PC-3 (cell line): ENCODE data around the gene HOXD10. TPM values are rescaled to one million over a fixed set of nuclear protein-coding genes. Genes with fewer than 3 reads are reported as not detected.

Source experiments
- ATAC-seq: fragments of 200-7000 bp; cut with Tn5 transposase; 2 replicates; pipeline ENCODE4 v1.9.1; 2020; ENCODE audit warnings: mild to moderate bottlenecking, moderate library complexity
- BruUV-seq: library from RNA; stranded (reverse); fragments of 400-500 nt; replicated peaks from 2 replicates; lab custom pipeline; 2021; lab: Mats Ljungman, UMichigan
- CTCF ChIA-PET: fragments of 300-600 bp; sonication (Branson Sonifier 250); formaldehyde crosslinking; loops from one replicate; lab custom pipeline; 2022; ENCODE audit warnings: antibody characterized with exemption; lab: Charles Lee
- POLR2A ChIA-PET: fragments of 300-600 bp; sonication (Branson Sonifier 250); formaldehyde crosslinking; loops from one replicate; lab custom pipeline; 2022; ENCODE audit warnings: antibody characterized with exemption; ENCODE audit not compliant: unreplicated experiment; lab: Charles Lee
- DNase-seq: peaks from one replicate; pipeline ENCODE4 v3.0.0-alpha.2; 2015
- H2AFZ ChIP-seq: fragments of 300-600 bp; sonication (generic); 2 replicates; pipeline ENCODE4 v1.6.0; 2016; ENCODE audit warnings: antibody characterized with exemption, low read length
- H3F3A ChIP-seq: fragments of 300-600 bp; sonication (generic); one replicate; pipeline ENCODE4 v1.6.0; 2017; ENCODE audit warnings: antibody characterized with exemption, low read length, control low read depth, mild to moderate bottlenecking; ENCODE audit not compliant: unreplicated experiment
- H3K27ac ChIP-seq: fragments of 300-600 bp; sonication (generic); 2 replicates; pipeline ENCODE4 v1.5.1; 2016; ENCODE audit warnings: mild to moderate bottlenecking, low read length
- H3K27me3 ChIP-seq: fragments of 300-600 bp; sonication (generic); 2 replicates; pipeline ENCODE4 v1.6.1; 2016; ENCODE audit warnings: low read length, mixed read lengths
- H3K36me3 ChIP-seq: fragments of 300-600 bp; sonication (generic); 2 replicates; pipeline ENCODE4 v1.6.1; 2016; ENCODE audit warnings: low read depth, mixed run types, low read length, mixed read lengths
- H3K4me1 ChIP-seq: fragments of 300-600 bp; sonication (generic); 2 replicates; pipeline ENCODE4 v1.5.1; 2016; ENCODE audit warnings: low read length; ENCODE audit not compliant: insufficient read depth
- H3K4me2 ChIP-seq: fragments of 300-600 bp; sonication (generic); 2 replicates; pipeline ENCODE4 v1.6.0; 2016; ENCODE audit warnings: low read length
- H3K4me3 ChIP-seq: fragments of 300-600 bp; sonication (generic); 2 replicates; pipeline ENCODE4 v1.5.1; 2016; ENCODE audit warnings: mild to moderate bottlenecking, low read length, mixed read lengths
- H3K79me2 ChIP-seq: fragments of 300-600 bp; sonication (generic); 2 replicates; pipeline ENCODE4 v1.6.1; 2017; ENCODE audit warnings: low read length, mixed read lengths
- H3K9ac ChIP-seq: fragments of 300-600 bp; sonication (generic); 2 replicates; pipeline ENCODE4 v1.6.0; 2016; ENCODE audit warnings: mild to moderate bottlenecking, low read length
- H3K9me2 ChIP-seq: fragments of 300-600 bp; sonication (generic); replicated peaks from 2 replicates; pipeline ENCODE4 v1.6.1; 2016; ENCODE audit warnings: mixed run types, low read length, mixed read lengths
- H3K9me3 ChIP-seq: fragments of 300-600 bp; sonication (generic); 2 replicates; pipeline ENCODE4 v1.6.1; 2016; ENCODE audit warnings: low read length, mixed read lengths
- H4K20me1 ChIP-seq: fragments of 300-600 bp; sonication (generic); 2 replicates; pipeline ENCODE4 v1.6.1; 2016; ENCODE audit warnings: low read length, mixed read lengths
- CTCF ChIP-seq: fragments of 300-600 bp; sonication (generic); conservative IDR thresholded peaks from 2 replicates; pipeline ENCODE4 v1.5.1; 2017; ENCODE audit warnings: antibody characterized with exemption, low read depth, mild to moderate bottlenecking, low read length
- EZH2 ChIP-seq: fragments of 300-600 bp; sonication (generic); IDR thresholded peaks from one replicate; pipeline ENCODE4 v1.6.1; 2017; ENCODE audit warnings: antibody characterized with exemption, mild to moderate bottlenecking, low read length; ENCODE audit not compliant: unreplicated experiment
- EZH2phosphoT487 ChIP-seq: fragments of 300-600 bp; sonication (generic); IDR thresholded peaks from 2 replicates; pipeline ENCODE4 v1.6.1; 2018; ENCODE audit warnings: mild to moderate bottlenecking, antibody characterized with exemption, low read length, borderline replicate concordance
- intact Hi-C: fragments of 100-400 bp; cut with micrococcal nuclease; formaldehyde crosslinking; loops from 2 replicates; pipeline ENCODE4 v1.9.0; 2023
- total RNA-seq: library from RNA; depleted of rRNA; stranded (reverse); fragments of >200 nt; gene quantifications from 2 replicates; pipeline ENCODE4 v1.2.3, GENCODE V29; 2014

The HOXD10 gene
- total RNA-seq, 1 experiment from 2014 or later: not detected

DNA sequence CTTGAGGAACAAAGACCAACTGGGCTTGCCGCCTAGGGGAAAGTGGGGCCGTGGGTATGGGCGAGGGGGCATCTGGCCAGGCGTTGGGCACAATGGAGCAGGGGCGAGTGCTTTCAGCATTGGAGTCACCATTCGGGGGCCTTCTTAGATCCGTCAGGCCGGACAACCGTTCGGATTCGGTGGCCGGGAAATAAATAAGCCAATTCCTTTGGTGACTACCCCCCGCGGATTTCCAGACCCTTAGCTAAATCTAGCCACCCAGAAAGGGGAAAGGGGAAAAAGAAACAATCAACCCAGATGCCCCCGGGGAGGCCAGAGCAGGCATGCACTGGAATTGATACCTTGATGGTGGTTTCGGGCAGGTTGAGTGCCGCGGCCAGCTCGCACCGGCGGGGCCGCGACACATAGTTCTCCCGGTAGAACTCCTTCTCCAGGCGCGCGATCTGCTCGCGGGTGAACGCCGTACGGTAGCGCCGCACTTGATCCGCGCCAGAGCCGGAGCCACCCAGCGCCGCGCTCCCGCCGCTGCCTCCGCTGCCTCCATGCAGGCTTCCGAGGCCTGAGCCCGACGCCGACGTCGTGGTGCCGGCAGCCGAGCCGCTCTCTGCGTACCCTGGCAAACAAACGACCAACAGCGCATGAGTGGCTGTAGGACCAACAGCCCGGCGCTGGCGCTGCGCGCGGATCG is 34.6 kb upstream of the HOXD10 start:
- H3F3A ChIP-seq: no peaks in the 10 kb centered on the region
- H3K79me2 ChIP-seq: no peaks in the 10 kb centered on the region
- H3K4me1 ChIP-seq: peaks cover 4% of the 10 kb centered on the region; the same call in 1 of the 2 replicates
- no peaks in the 10 kb centered on the region for H4K20me1 ChIP-seq
- ChIA-PET POLR2A (no interaction called here), CTCF (no interaction called here)
- TF ChIP-seq EZH2phosphoT487: no peak
- no peak for TF ChIP-seq EZH2
- TF ChIP-seq CTCF: no peak
- no peak overlapping the region for H3K4me3 ChIP-seq
- no peak overlapping the region for H3K4me2 ChIP-seq
- no peaks in the 10 kb centered on the region for H3K9me3 ChIP-seq
- no peak for ATAC-seq
- H3K27ac ChIP-seq: no peak overlapping the region
- peaks cover 43% of the 10 kb centered on the region for H3K27me3 ChIP-seq
- no peaks in the 10 kb centered on the region for H3K36me3 ChIP-seq
- H2AFZ ChIP-seq: no peak overlapping the region
- DNase-seq: no peak
- H3K9me2 ChIP-seq: no peaks in the 10 kb centered on the region
- no TSS peak for BruUV-seq
- intact Hi-C loops: no loop called here
- H3K9ac ChIP-seq: no peak overlapping the region

GRCh38 chr2:176082525-176082823 is 34.1 kb upstream of the HOXD10 start:
- Histone ChIP-seq H3K27me3 (peaks cover 38% of the 10 kb centered on the region), H4K20me1 (no peaks in the 10 kb centered on the region), H3K27ac (no peak overlapping the region), H3K9me3 (no peaks in the 10 kb centered on the region), H3K9me2 (no peaks in the 10 kb centered on the region), H3K4me1 (peaks cover 4% of the 10 kb centered on the region; the same call in 1 of the 2 replicates), H3K36me3 (no peaks in the 10 kb centered on the region), H2AFZ (no peak overlapping the region), H3K4me2 (no peak overlapping the region), H3K4me3 (no peak overlapping the region), H3F3A (no peaks in the 10 kb centered on the region), H3K9ac (no peak overlapping the region), H3K79me2 (no peaks in the 10 kb centered on the region)
- ChIA-PET CTCF (no interaction called here), POLR2A (no interaction called here)
- intact Hi-C loops: no loop called here
- TF ChIP-seq EZH2: no peak
- no peak for TF ChIP-seq CTCF
- no peak for TF ChIP-seq EZH2phosphoT487
- DNase-seq (no peak), ATAC-seq (no peak)
- no TSS peak for BruUV-seq

GRCh38 chr2:176082824-176083751 is 33.5 kb upstream of the HOXD10 start:
- Histone ChIP-seq H3K27ac (no peak overlapping the region), H3K36me3 (no peaks in the 10 kb centered on the region)
- CTCF ChIA-PET: no interaction called here

More at GRCh38 chr2:176082824-176083751, 33.5 kb upstream of the HOXD10 start:
- POLR2A ChIA-PET: no interaction called here
- no peaks in the 10 kb centered on the region for H3K9me2 ChIP-seq
- intact Hi-C loops: no loop called here
- no peak overlapping the region for H3K4me3 ChIP-seq
- no peak overlapping the region for H3K4me2 ChIP-seq
- ATAC-seq: no peak
- H3F3A ChIP-seq: no peaks in the 10 kb centered on the region
- peaks cover 9% of the 10 kb centered on the region for H3K4me1 ChIP-seq
- no peak overlapping the region for H3K9ac ChIP-seq
- H3K9me3 ChIP-seq: no peaks in the 10 kb centered on the region
- DNase-seq: no peak
- BruUV-seq: no TSS peak
- peaks cover 34% of the 10 kb centered on the region for H3K27me3 ChIP-seq
- TF ChIP-seq EZH2 (no peak), EZH2phosphoT487 (no peak), CTCF (no peak)
- H3K79me2 ChIP-seq: no peaks in the 10 kb centered on the region
- H2AFZ ChIP-seq: no peak overlapping the region
- no peaks in the 10 kb centered on the region for H4K20me1 ChIP-seq
